GM12872 (cell line): ENCODE measurements around the gene DCST2.

Experiments
- CTCF ChIP-seq: IDR thresholded peaks from 3 replicates; pipeline ENCODE4 v1.5.1; 2011; ENCODE audit warnings: low read depth, mild to moderate bottlenecking, low read length, moderate library complexity; ENCODE audit not compliant: insufficient read depth

The DCST2 gene

DNA sequence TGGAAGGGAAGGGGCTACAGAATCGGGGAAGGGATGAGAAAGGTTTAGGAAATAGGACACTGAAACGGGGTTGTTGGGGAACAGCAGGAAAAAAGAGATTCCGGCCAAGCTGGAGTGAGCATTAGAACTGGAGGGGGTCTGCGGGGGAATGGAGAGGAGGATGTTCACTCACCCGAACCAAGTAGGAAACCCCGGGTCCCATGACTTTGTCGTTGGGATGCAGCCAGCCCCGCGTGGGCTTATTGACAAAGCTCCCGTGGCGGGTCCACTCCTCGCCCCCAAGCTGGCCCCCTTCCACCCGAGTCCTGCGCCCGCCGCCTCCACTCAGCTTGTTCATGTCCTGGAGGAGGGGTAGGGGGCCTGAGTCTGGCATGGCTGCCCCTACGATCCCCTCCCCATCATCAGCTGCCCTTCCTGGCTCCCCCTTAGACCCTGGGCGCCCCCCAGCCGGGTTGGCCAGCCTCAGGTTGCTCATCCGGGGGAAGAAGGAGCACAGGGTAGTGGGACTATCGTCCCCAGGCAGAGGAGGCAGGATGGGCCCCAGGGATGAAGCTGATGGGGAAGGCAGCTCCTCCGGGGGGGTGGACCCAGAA is 63.6 kb downstream of the DCST2 start:
- no peak for TF ChIP-seq CTCF

DNA sequence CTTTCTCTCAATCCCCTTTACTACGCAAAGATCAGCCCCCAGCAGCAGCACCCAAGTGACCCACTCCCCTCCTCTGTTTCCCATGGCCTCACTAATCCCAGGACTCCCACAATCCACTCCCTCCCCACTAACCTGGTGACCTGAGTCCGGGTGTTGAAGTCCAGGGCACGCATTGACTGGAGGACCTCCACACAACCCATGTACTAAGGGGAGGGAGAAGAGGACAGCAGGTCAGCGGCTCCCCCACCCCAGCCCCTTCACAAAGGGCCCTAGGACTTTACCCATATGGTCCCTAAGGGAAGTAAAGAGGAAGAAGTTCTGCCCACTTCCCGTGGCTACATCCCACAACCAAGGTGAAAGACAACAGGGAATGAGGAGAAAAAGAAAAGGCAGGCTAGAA is 64.3 kb downstream of the DCST2 start:
- TF ChIP-seq CTCF, result no peak

DNA sequence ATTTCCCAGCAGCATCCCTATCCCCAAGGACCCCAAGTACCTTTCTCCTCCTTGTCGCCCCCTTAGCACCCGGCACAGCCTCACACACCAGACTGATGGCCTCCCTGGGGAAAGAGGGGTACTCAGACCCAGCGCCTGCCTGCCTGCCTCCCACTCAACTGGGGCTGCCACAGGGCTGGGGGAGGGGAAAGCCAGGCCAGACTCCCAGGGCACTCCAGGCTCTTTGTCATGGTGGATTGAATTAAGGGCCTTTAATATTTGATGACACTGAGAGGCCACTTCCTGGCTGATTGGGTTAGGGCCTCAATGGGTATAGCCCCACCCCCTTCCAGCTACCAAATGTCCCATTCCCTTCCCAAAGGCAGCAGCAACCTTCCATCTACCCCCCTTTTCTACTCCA is 64.8 kb downstream of the DCST2 start:
- TF ChIP-seq CTCF, result no peak
